ENCODE results near the gene CDC5L. TPM values are rescaled to one million over a fixed set of nuclear protein-coding genes. Genes with fewer than 3 reads are reported as not detected.

Gene CDC5L
- polyA plus RNA-seq, 1 of the 3 experiments (the other 2 are of a cell fraction): 6.0 TPM

- no peak for TF ChIP-seq TCF12 (IDR thresholded peaks at IDR 0.05)
- no peak for TF ChIP-seq FOSL2 (IDR thresholded peaks at IDR 0.05; ENCODE audit: borderline replicate concordance, low read depth)
- no peak for TF ChIP-seq NRF1 (IDR thresholded peaks at IDR 0.05; ENCODE audit: low read depth, low read length)
- TF ChIP-seq RXRA (IDR thresholded peaks at IDR 0.05; ENCODE audit: borderline replicate concordance, low read depth): no peak
- no peak for TF ChIP-seq JUND (IDR thresholded peaks at IDR 0.05)
- TF ChIP-seq GABPA (IDR thresholded peaks at IDR 0.05; ENCODE audit: low read depth): no peak
- no peak for TF ChIP-seq IRF3 (IDR thresholded peaks at IDR 0.05; ENCODE audit: low read depth, low read length)
- TF ChIP-seq NFIC (IDR thresholded peaks at IDR 0.05; ENCODE audit: borderline replicate concordance): no peak
- TF ChIP-seq GATA2 (CRISPR knock-in tag; IDR thresholded peaks at IDR 0.05): no peak
- no peak for TF ChIP-seq FOXJ3 (CRISPR knock-in tag; IDR thresholded peaks at IDR 0.05)
- TF ChIP-seq POLR2AphosphoS5 (IDR thresholded peaks at IDR 0.05; ENCODE audit: low read depth, low read length): no peak
- TF ChIP-seq PBX3 (IDR thresholded peaks at IDR 0.05): no peak
- no peak for TF ChIP-seq TEAD4 (IDR thresholded peaks at IDR 0.05; ENCODE audit: borderline replicate concordance, insufficient read depth)
- no peak for TF ChIP-seq REST (IDR thresholded peaks at IDR 0.05; ENCODE audit: low read depth, low read length)
- TF ChIP-seq TAF1 (IDR thresholded peaks at IDR 0.05; ENCODE audit: borderline replicate concordance, low read depth, low read length): no peak
- no peak for TF ChIP-seq RCOR1 (IDR thresholded peaks at IDR 0.05; ENCODE audit: low read length)
- TF ChIP-seq MEF2A (IDR thresholded peaks at IDR 0.05; ENCODE audit: borderline replicate concordance, low read depth): no peak
- Histone ChIP-seq H4K20me1 (ENCODE audit: insufficient read depth) (no peaks in the 10 kb centered on the region), H3K27me3 (ENCODE audit: insufficient read depth) (no peaks in the 10 kb centered on the region), H3K9me2 (no peaks in the 10 kb centered on the region), H3K4me1 (ENCODE audit: control insufficient read depth in 1 of 2, insufficient read depth in 2 of 2, low read depth in 1 of 2, low read length in 1 of 2) (peaks cover 8 to 14% of the 10 kb centered on the region in 2 experiments), H3K27ac (ENCODE audit: low read depth in 2 of 2, low read length in 1 of 2) (no peak overlapping the region), H3K4me2 (no peak overlapping the region), H3K4me3 (ENCODE audit: low read depth in 2 of 2, low read length in 1 of 2) (no peak overlapping the region), H2AFZ (ENCODE audit: low read depth) (no peak overlapping the region), H3F3A (replicated peaks; ENCODE audit: insufficient read depth) (peaks cover 21% of the 10 kb centered on the region), H3K79me2 (ENCODE audit: insufficient read depth) (peaks cover 26% of the 10 kb centered on the region; the same call in 1 of the 2 replicates), H3K36me3 (replicated peaks in 1 of 2; ENCODE audit: control insufficient read depth in 1 of 2, insufficient read depth in 2 of 2, low read length in 1 of 2) (peaks cover 26 to 50% of the 10 kb centered on the region in 2 experiments), H3K9me3 (peaks cover 20% of the 10 kb centered on the region), H3K9ac (no peak overlapping the region)
- DNase-seq: no peak
- POLR2A ChIA-PET: no interaction called here
- CTCF ChIA-PET: interaction anchor here (1.0 to 1.3 kb wide), 3 partner anchors 11 to 104 kb away, joined by 3 to 6 read pairs (median 3); no protein-coding TSS in a partner anchor
- 97% methylated on average over 1 of the region's 1 CpG for WGBS (ENCODE audit: low lambda C conversion rate)
Measured at GRCh38 chr6:44442236-44442635, 54.7 kb downstream of the CDC5L start.

Data from SK-N-SH (cell line).